NCI-H128 (cell line): ENCODE results near the gene CASP1.
"Not testable (repeated sequence)": the region's sequence is repeated elsewhere in the genome, so short reads cannot be mapped to it uniquely, and the experiment has no call there.

ENCODE experiments used
- DNase-seq: peaks from one replicate; lab custom pipeline; 2025; ENCODE audit not compliant: unreplicated experiment; lab: John Stamatoyannopoulos, UW

CASP1 gene

GRCh38 chr11:105046898-105047579 is 12.1 kb upstream of the CASP1 start:
- DNase-seq = no peak

- DNase-seq = no peak
Observed at GRCh38 chr11:105045676-105046296, 10.8 kb upstream of the CASP1 start.

GRCh38 chr11:105044557-105045524 is 9.9 kb upstream of the CASP1 start, which contains the start of gene CARD16:
TSS of gene CARD16 (minus strand) at chr11:105045335. CDS start at chr11:105045297, 38 bp downstream.
- DNase-seq = not testable (repeated sequence)

GRCh38 chr11:105042178-105042577 is 7.2 kb upstream of the CASP1 start:
- no peak for DNase-seq

GRCh38 chr11:105040703-105041102 is 5.8 kb upstream of the CASP1 start:
- DNase-seq = no peak

GRCh38 chr11:105034388-105034787 is 556 bp downstream of the CASP1 start:
- DNase-seq = not testable (repeated sequence)

GRCh38 chr11:105033781-105034180 is 1.2 kb downstream of the CASP1 start:
- no peak for DNase-seq

GRCh38 chr11:105033343-105033742 is 1.6 kb downstream of the CASP1 start:
- no peak for DNase-seq

- no peak for DNase-seq
Observed at GRCh38 chr11:105032495-105032894, 2.4 kb downstream of the CASP1 start.

GRCh38 chr11:105027678-105028077 is 7.3 kb downstream of the CASP1 start:
- DNase-seq = no peak

GRCh38 chr11:105024394-105024793 is 10.6 kb downstream of the CASP1 start:
- no peak for DNase-seq

- no peak for DNase-seq
Observed at GRCh38 chr11:105023003-105023402, 11.9 kb downstream of the CASP1 start, which contains the start of gene CASP5. TSS of gene CASP5 (minus strand) at chr11:105023168. CDS start at chr11:105023136, 32 bp downstream.

GRCh38 chr11:105022527-105022926 is 12.4 kb downstream of the CASP1 start:
- no peak for DNase-seq

GRCh38 chr11:105007463-105007862 is 27.5 kb downstream of the CASP1 start:
- DNase-seq = no peak

GRCh38 chr11:105005451-105005845 is 29.5 kb downstream of the CASP1 start:
- DNase-seq = no peak

GRCh38 chr11:105004021-105004420 is 30.9 kb downstream of the CASP1 start:
- no peak for DNase-seq

- DNase-seq = no peak
Observed at GRCh38 chr11:105003151-105003550, 31.8 kb downstream of the CASP1 start.

GRCh38 chr11:105000797-105001196 is 34.1 kb downstream of the CASP1 start:
- no peak for DNase-seq

- DNase-seq = no peak
Observed at GRCh38 chr11:105000167-105000566, 34.8 kb downstream of the CASP1 start.

GRCh38 chr11:104999721-105000120 is 35.2 kb downstream of the CASP1 start:
- no peak for DNase-seq

- DNase-seq = no peak
Observed at GRCh38 chr11:104997288-104997687, 37.7 kb downstream of the CASP1 start.
